CD14-positive monocyte (primary cell): ENCODE measurements around the gene FTH1. TPM values are rescaled to one million over a fixed set of nuclear protein-coding genes. Genes with fewer than 3 reads are reported as not detected.

Experiments
- DNase-seq, 3 donors: peaks; one replicate each; pipeline ENCODE4 v3.0.0-alpha.2; 2011 to 2022
- H2AFZ ChIP-seq: 2 replicates; pipeline ENCODE4 v1.6.0; 2012; ENCODE audit warnings: mild to moderate bottlenecking, low read depth, low read length, inconsistent platforms; ENCODE audit not compliant: insufficient read depth, poor library complexity, severe bottlenecking
- H3K27ac ChIP-seq, 2 donors: 1 replicate in 1 of 2; 2 replicates in 1 of 2; pipeline ENCODE4 v1.5.1; 2012 to 2013; ENCODE audit warnings: low read length in 2 of 2, control low read depth in 1 of 2, inconsistent platforms in 1 of 2, low read depth in 1 of 2, mild to moderate bottlenecking in 1 of 2
- H3K27me3 ChIP-seq, 2 donors: one replicate each; pipeline versions ENCODE4 v1.6.0 to v1.6.1; 2011 to 2013; ENCODE audit warnings: low read length in 2 of 2; ENCODE audit not compliant: control insufficient read depth in 2 of 2, insufficient read depth in 2 of 2
- H3K36me3 ChIP-seq, 2 donors: replicated peaks in 1 of 2; 1 replicate in 1 of 2; 2 replicates in 1 of 2; pipeline versions ENCODE4 v1.5.1 to v1.6.1; 2012 to 2013; ENCODE audit warnings: low read length in 2 of 2, control low read depth in 1 of 2, inconsistent platforms in 1 of 2, mild to moderate bottlenecking in 1 of 2; ENCODE audit not compliant: insufficient read depth in 2 of 2, control insufficient read depth in 1 of 2
- H3K4me1 ChIP-seq, 2 donors: 1 replicate in 1 of 2; 2 replicates in 1 of 2; pipeline versions ENCODE4 v1.5.1 to v1.6.1; 2012 to 2013; ENCODE audit warnings: low read length in 2 of 2, control low read depth in 1 of 2, inconsistent platforms in 1 of 2, mild to moderate bottlenecking in 1 of 2, moderate library complexity in 1 of 2; ENCODE audit not compliant: insufficient read depth in 2 of 2, control insufficient read depth in 1 of 2
- H3K4me2 ChIP-seq: replicated peaks from 2 replicates; pipeline ENCODE3; 2012; ENCODE audit warnings: low read length, moderate library complexity, mild to moderate bottlenecking; ENCODE audit not compliant: poor library complexity, severe bottlenecking; ENCODE audit errors: extremely low read depth
- H3K4me3 ChIP-seq, 3 experiments: fragments of 200-600 bp in 1 of 3; sonication (generic) in 1 of 3; replicated peaks in 1 of 3; 1 replicate in 2 of 3; 2 replicates in 1 of 3; pipeline ENCODE4 v1.5.1; 2011 to 2013; ENCODE audit warnings: low read length in 3 of 3, mild to moderate bottlenecking in 3 of 3, control low read depth in 2 of 3, low read depth in 2 of 3, inconsistent platforms in 1 of 3, moderate library complexity in 1 of 3
- H3K79me2 ChIP-seq: 2 replicates; pipeline ENCODE4 v1.6.0; 2012; ENCODE audit warnings: mild to moderate bottlenecking, control low read depth, inconsistent platforms, low read length, moderate library complexity; ENCODE audit not compliant: insufficient read depth
- H3K9ac ChIP-seq: 2 replicates; pipeline ENCODE4 v1.6.0; 2017; ENCODE audit warnings: low read length, mild to moderate bottlenecking; ENCODE audit not compliant: insufficient read depth, poor library complexity, severe bottlenecking
- H3K9me3 ChIP-seq, 2 donors: replicated peaks in 1 of 2; 1 replicate in 1 of 2; 2 replicates in 1 of 2; pipeline versions ENCODE4 v1.5.1 to v1.6.1; 2012 to 2013; ENCODE audit warnings: low read length in 2 of 2, control low read depth in 1 of 2; ENCODE audit not compliant: control insufficient read depth in 1 of 2, insufficient read depth in 1 of 2
- H4K20me1 ChIP-seq: 2 replicates; pipeline ENCODE4 v1.6.0; 2012; ENCODE audit warnings: mild to moderate bottlenecking, low read length, control low read depth, moderate library complexity; ENCODE audit not compliant: insufficient read depth
- H3K27ac Mint-ChIP-seq, 7 donors: one replicate each; pipeline ENCODE4 v1.8.0; 2020; ENCODE audit warnings: mild to moderate bottlenecking in 7 of 7, mixed read lengths in 7 of 7, moderate library complexity in 6 of 7, inconsistent platforms in 2 of 7
- H3K27me3 Mint-ChIP-seq, 3 donors: one replicate each; pipeline ENCODE4 v1.8.0; 2021 to 2022; ENCODE audit warnings: low read depth in 3 of 3, mild to moderate bottlenecking in 3 of 3, mixed read lengths in 3 of 3, moderate library complexity in 3 of 3, inconsistent platforms in 1 of 3
- H3K36me3 Mint-ChIP-seq, 2 donors: one replicate each; pipeline ENCODE4 v1.8.0; 2020; ENCODE audit warnings: mixed read lengths in 2 of 2, inconsistent platforms in 1 of 2, mild to moderate bottlenecking in 1 of 2
- H3K4me1 Mint-ChIP-seq: one replicate; pipeline ENCODE4 v1.8.0; 2020; ENCODE audit warnings: mild to moderate bottlenecking, mixed read lengths
- H3K4me3 Mint-ChIP-seq, 2 donors: one replicate each; pipeline ENCODE4 v1.8.0; 2020; ENCODE audit warnings: mild to moderate bottlenecking in 2 of 2, mixed read lengths in 2 of 2, moderate library complexity in 1 of 2
- H3K9me3 Mint-ChIP-seq, 7 donors: one replicate each; pipeline ENCODE4 v1.8.0; 2020 to 2022; ENCODE audit warnings: mixed read lengths in 7 of 7, mild to moderate bottlenecking in 6 of 7, moderate library complexity in 6 of 7, inconsistent platforms in 2 of 7
- WGBS: methylation state at CpG from one replicate; pipeline ENCODE4 v1.1.5; 2013; ENCODE audit warnings: missing lambda C conversion rate; ENCODE audit not compliant: insufficient coverage; 5-methylcytosine and 5-hydroxymethylcytosine counted together
- intact Hi-C, 2 donors: fragments of 100-400 bp; cut with micrococcal nuclease; formaldehyde crosslinking; loops; one replicate each; pipeline versions ENCODE4 v1.15.0 to v1.15.1; 2023
- polyA minus RNA-seq: library from RNA; depleted of rRNA, polyadenylated mRNA; stranded (reverse); fragments of >200 nt; gene quantifications from 2 replicates; pipeline ENCODE4 v1.2.3, GENCODE V29; 2012
- polyA plus RNA-seq, 3 donors: library from polyadenylated mRNA; depleted of rRNA in 1 of 3; unstranded in 2 of 3; stranded (reverse) in 1 of 3; fragments of 300-500 nt in 2 of 3; fragments of >200 nt in 1 of 3; fragmentation: Illumina TruSeq in 2 of 3; gene quantifications; 1 replicate in 2 of 3; 2 replicates in 1 of 3; pipeline ENCODE4 v1.2.3, GENCODE V29; 2012 to 2021
- total RNA-seq, 12 experiments: library from RNA in 1 of 12; stranded (reverse) in 1 of 12; fragments of 120-200 nt in 1 of 12; gene quantifications; one replicate each; pipeline ENCODE4 v1.2.4 and lab custom pipeline; 2013 to 2026; ENCODE audit warnings: mixed read lengths in 6 of 12, inconsistent platforms in 1 of 12
- TF ChIP-seq, protein P1 (sequence below): fragments of 200-600 bp; IDR thresholded peaks from one replicate; pipeline ENCODE4 v1.8.0; 2022; ENCODE audit warnings: antibody characterized with exemption, mild to moderate bottlenecking

The FTH1 gene
- 2,823 TPM for total RNA-seq (2013)
- over 10,000 TPM in 2 of 3 donors, 1,000 to 10,000 TPM in 1; 8,968 to 15,394 (median 11,239) TPM for polyA plus RNA-seq
- polyA minus RNA-seq, result 1,260 and 2,507 TPM in 2 replicates
- total RNA-seq (lab: John Stamatoyannopoulos, UW), result 1,574 to 4,691 (median 2,442) reads per million in 11 experiments

DNA sequence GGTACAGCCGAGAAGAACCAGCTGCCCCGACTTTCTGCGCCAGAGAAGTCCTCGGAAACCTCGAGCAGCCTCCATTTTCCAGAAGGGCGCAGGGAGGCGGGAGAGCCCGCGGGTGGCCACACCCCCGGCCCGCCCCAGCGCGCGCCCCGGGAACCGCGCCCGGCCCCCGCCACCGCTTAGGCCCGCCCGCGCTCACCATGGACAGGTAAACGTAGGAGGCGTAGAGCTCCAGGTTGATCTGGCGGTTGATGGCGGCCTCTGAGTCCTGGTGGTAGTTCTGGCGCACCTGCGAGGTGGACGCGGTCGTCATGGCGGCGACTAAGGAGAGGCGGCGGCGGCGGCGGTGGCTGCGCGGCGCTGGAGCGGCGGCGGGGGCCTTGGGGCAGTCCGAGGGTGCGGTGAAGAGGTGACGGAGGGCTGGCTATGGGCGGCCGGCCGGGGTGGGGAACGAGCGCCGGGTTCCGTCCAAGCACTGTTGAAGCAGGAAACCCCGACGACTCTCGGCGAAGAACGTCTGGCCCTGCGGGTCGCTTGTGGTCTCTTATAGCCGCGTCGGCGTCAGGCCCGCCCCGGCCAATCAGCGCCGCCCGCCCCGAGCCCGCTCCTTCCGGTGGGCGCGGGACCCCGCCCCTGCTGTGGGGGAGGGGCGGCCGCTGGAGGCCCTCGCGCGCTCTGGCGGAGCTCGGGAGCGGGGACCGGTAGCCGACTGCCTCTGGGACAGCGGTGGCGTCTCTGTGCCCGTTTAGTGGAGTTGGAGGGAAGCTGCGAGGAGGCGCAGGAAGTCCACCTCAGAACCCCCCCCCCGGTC lies at the start of gene FTH1:
Gene FTH1, minus strand, starts transcription at position 519 of the 808 bp plus-strand sequence. Its CDS starts 209 bp downstream, at position 310.
- peak; percentile 94 to 97 (median 94) for DNase-seq
- peaks cover 0 to 49% (median 0%) of the 10 kb centered on the region in 3 donors for H3K27me3 Mint-ChIP-seq
- peak within 1 kb of the TSS; percentile 95 to 99 for H3K27ac ChIP-seq
- H3K4me3 Mint-ChIP-seq, result peak within 1 kb of the TSS; percentile 95 to 97
- peaks cover 16 to 35% of the 10 kb centered on the region in 2 donors for H3K36me3 ChIP-seq
- peak within 1 kb of the TSS; percentile 89 for H3K4me2 ChIP-seq
- H3K9me3 ChIP-seq, result no peaks in the 10 kb centered on the region
- TF ChIP-seq, protein P1, sequence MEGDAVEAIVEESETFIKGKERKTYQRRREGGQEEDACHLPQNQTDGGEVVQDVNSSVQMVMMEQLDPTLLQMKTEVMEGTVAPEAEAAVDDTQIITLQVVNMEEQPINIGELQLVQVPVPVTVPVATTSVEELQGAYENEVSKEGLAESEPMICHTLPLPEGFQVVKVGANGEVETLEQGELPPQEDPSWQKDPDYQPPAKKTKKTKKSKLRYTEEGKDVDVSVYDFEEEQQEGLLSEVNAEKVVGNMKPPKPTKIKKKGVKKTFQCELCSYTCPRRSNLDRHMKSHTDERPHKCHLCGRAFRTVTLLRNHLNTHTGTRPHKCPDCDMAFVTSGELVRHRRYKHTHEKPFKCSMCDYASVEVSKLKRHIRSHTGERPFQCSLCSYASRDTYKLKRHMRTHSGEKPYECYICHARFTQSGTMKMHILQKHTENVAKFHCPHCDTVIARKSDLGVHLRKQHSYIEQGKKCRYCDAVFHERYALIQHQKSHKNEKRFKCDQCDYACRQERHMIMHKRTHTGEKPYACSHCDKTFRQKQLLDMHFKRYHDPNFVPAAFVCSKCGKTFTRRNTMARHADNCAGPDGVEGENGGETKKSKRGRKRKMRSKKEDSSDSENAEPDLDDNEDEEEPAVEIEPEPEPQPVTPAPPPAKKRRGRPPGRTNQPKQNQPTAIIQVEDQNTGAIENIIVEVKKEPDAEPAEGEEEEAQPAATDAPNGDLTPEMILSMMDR, result no peak
- peaks cover 60% of the 10 kb centered on the region for H3K4me1 Mint-ChIP-seq
- peak within 1 kb of the TSS; percentile 98 to 100 (median 99) for H3K27ac Mint-ChIP-seq
- peaks cover 66% of the 10 kb centered on the region for H3K79me2 ChIP-seq
- no peaks in the 10 kb centered on the region for H3K27me3 ChIP-seq
- under 1% methylated on average over 80 of the region's 93 CpGs for WGBS
- H3K4me3 ChIP-seq, result peak within 1 kb of the TSS; percentile 75 to 100 (median 100)
- peak within 1 kb of the TSS; percentile 100 for H3K9ac ChIP-seq
- H3K4me1 ChIP-seq, result peaks cover 71 to 72% of the 10 kb centered on the region in 2 donors
- H3K36me3 Mint-ChIP-seq, result peaks cover 56 to 61% of the 10 kb centered on the region in 2 donors
- peaks cover 54% of the 10 kb centered on the region for H4K20me1 ChIP-seq
- intact Hi-C loops, result loop anchor here in 1 of 2 donors (5.0 kb wide), 1 partner anchor 585 kb away; no protein-coding TSS in a partner anchor
- H2AFZ ChIP-seq, result no peak within 1 kb of the TSS
- H3K9me3 Mint-ChIP-seq, result peaks cover 0 to 18% (median 9%) of the 10 kb centered on the region in 7 donors

DNA sequence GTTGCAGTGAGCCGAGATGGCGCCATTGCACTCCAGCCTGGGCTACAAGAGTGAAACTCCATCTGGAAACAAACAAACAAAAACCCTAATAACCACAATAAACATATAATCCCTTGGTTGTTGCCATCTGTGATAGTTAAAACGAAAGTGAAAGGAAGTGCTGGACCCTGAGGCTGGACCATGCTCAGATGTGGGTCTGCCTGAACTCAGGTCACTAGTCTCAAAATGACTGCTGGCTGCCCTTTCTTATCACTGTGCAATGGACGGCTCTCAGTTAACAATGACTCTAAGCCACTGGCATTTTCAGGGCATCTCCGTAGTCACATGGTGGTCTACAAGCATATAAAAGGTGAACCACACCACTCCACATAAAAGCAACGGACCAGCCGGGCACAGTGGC lies 48.2 kb upstream of the FTH1 start:
- peaks cover 2 to 3% of the 10 kb centered on the region in 2 donors for H3K36me3 Mint-ChIP-seq
- Histone ChIP-seq H2AFZ (no peak overlapping the region), H3K4me2 (no peak overlapping the region), H3K79me2 (no peaks in the 10 kb centered on the region), H3K4me3 (no peak overlapping the region), H3K9me3 (peaks cover 0 to 3% of the 10 kb centered on the region in 2 donors), H3K36me3 (no peaks in the 10 kb centered on the region), H3K4me1 (peaks cover 22 to 30% of the 10 kb centered on the region in 2 donors), H4K20me1 (no peaks in the 10 kb centered on the region), H3K27ac (no peak overlapping the region), H3K27me3 (no peaks in the 10 kb centered on the region), H3K9ac (no peak overlapping the region)
- no peak for DNase-seq
- peaks cover 36% of the 10 kb centered on the region for H3K4me1 Mint-ChIP-seq
- intact Hi-C loops, result loop anchor here in 1 of 2 donors (5.0 kb wide), 1 partner anchor 33 kb away; no protein-coding TSS in a partner anchor
- peak overlapping the region in 1 of 7 donors; percentile 46 for H3K27ac Mint-ChIP-seq
- peaks cover 3 to 6% (median 3%) of the 10 kb centered on the region in 3 donors for H3K27me3 Mint-ChIP-seq
- peaks cover under 1 to 7% (median 3%) of the 10 kb centered on the region in 7 donors for H3K9me3 Mint-ChIP-seq
- TF ChIP-seq, protein P1, result no peak
- WGBS, result 94% methylated on average over 5 of the region's 7 CpGs
- no peak overlapping the region for H3K4me3 Mint-ChIP-seq
